Measurements from ENCODE around the gene LPP. TPM values are rescaled to one million over a fixed set of nuclear protein-coding genes. Genes with fewer than 3 reads are reported as not detected.

LPP gene
- total RNA-seq, 1 experiment from 2014 or later = 54.0 TPM

GRCh38 chr3:188458756-188459155 is 304.8 kb downstream of the LPP start:
- ATAC-seq (no peak), DNase-seq (ENCODE audit: low read depth, low spot score) (no peak)
- no peak for TF ChIP-seq YY1 (IDR thresholded peaks at IDR 0.05; ENCODE audit: extremely low read depth, insufficient replicate concordance, low read depth, low read length)
- TF ChIP-seq ZNF274 (IDR thresholded peaks at IDR 0.05; ENCODE audit: low read depth, low read length) = no peak
- no peak for TF ChIP-seq SP1 (IDR thresholded peaks at IDR 0.05; ENCODE audit: low read depth)
- TF ChIP-seq RAD21 (IDR thresholded peaks at IDR 0.05; ENCODE audit: low read depth) = no peak
- no peak for TF ChIP-seq TCF7L2 (IDR thresholded peaks at IDR 0.05; ENCODE audit: borderline replicate concordance, extremely low read depth, insufficient read depth, insufficient read length)
- TF ChIP-seq, protein P1, sequence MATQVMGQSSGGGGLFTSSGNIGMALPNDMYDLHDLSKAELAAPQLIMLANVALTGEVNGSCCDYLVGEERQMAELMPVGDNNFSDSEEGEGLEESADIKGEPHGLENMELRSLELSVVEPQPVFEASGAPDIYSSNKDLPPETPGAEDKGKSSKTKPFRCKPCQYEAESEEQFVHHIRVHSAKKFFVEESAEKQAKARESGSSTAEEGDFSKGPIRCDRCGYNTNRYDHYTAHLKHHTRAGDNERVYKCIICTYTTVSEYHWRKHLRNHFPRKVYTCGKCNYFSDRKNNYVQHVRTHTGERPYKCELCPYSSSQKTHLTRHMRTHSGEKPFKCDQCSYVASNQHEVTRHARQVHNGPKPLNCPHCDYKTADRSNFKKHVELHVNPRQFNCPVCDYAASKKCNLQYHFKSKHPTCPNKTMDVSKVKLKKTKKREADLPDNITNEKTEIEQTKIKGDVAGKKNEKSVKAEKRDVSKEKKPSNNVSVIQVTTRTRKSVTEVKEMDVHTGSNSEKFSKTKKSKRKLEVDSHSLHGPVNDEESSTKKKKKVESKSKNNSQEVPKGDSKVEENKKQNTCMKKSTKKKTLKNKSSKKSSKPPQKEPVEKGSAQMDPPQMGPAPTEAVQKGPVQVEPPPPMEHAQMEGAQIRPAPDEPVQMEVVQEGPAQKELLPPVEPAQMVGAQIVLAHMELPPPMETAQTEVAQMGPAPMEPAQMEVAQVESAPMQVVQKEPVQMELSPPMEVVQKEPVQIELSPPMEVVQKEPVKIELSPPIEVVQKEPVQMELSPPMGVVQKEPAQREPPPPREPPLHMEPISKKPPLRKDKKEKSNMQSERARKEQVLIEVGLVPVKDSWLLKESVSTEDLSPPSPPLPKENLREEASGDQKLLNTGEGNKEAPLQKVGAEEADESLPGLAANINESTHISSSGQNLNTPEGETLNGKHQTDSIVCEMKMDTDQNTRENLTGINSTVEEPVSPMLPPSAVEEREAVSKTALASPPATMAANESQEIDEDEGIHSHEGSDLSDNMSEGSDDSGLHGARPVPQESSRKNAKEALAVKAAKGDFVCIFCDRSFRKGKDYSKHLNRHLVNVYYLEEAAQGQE (IDR thresholded peaks at IDR 0.05; ENCODE audit: low read depth) = no peak
- no peak for TF ChIP-seq ZFX (IDR thresholded peaks at IDR 0.05)
- TF ChIP-seq ATF3 (IDR thresholded peaks at IDR 0.05) = no peak
- TF ChIP-seq, protein P2, sequence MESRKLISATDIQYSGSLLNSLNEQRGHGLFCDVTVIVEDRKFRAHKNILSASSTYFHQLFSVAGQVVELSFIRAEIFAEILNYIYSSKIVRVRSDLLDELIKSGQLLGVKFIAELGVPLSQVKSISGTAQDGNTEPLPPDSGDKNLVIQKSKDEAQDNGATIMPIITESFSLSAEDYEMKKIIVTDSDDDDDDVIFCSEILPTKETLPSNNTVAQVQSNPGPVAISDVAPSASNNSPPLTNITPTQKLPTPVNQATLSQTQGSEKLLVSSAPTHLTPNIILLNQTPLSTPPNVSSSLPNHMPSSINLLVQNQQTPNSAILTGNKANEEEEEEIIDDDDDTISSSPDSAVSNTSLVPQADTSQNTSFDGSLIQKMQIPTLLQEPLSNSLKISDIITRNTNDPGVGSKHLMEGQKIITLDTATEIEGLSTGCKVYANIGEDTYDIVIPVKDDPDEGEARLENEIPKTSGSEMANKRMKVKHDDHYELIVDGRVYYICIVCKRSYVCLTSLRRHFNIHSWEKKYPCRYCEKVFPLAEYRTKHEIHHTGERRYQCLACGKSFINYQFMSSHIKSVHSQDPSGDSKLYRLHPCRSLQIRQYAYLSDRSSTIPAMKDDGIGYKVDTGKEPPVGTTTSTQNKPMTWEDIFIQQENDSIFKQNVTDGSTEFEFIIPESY (IDR thresholded peaks at IDR 0.05; ENCODE audit: extremely low read depth, insufficient replicate concordance, low read length) = no peak
- TF ChIP-seq CEBPB (IDR thresholded peaks at IDR 0.05; ENCODE audit: low read depth) = no peak
- TF ChIP-seq POLR2A (IDR thresholded peaks at IDR 0.05; ENCODE audit: borderline replicate concordance, extremely low read depth, insufficient read depth, insufficient read length) = no peak
- intact Hi-C loops (cut with micrococcal nuclease) = no loop called here
- RAD21 ChIA-PET (ENCODE audit: low non-redundant PET in 1 of 2, low total read pairs in 2 of 2, uncharacterized antibody in 2 of 2, unreplicated experiment in 2 of 2) = no interaction called here
- H3K36me3 ChIP-seq (ENCODE audit: control insufficient read depth in 1 of 2, insufficient read depth in 2 of 2, low read length in 2 of 2) = no peaks in the 10 kb centered on the region
- no peak overlapping the region for H3K4me3 ChIP-seq (replicated peaks in 1 of 2; ENCODE audit: low read depth in 1 of 2, low read length in 2 of 2)
- H3K27me3 ChIP-seq (ENCODE audit: insufficient read depth, low read length) = no peaks in the 10 kb centered on the region
- no peaks in the 10 kb centered on the region for H4K20me1 ChIP-seq (ENCODE audit: insufficient read depth)
- CTCF ChIA-PET = no interaction called here
- POLR2A ChIA-PET = no interaction called here
- H3K4me2 ChIP-seq (ENCODE audit: low read length) = no peak overlapping the region
- H3K9me2 ChIP-seq (ENCODE audit: insufficient read depth) = no peaks in the 10 kb centered on the region
- no TSS peak for BruUV-seq (replicated peaks)
- H2AFZ ChIP-seq (ENCODE audit: low read depth, low read length, poor library complexity, severe bottlenecking) = no peak overlapping the region
- H3K27ac ChIP-seq (ENCODE audit: low read depth, low read length) = no peak overlapping the region
- no peaks in the 10 kb centered on the region for H3K9me3 ChIP-seq (ENCODE audit: control insufficient read depth in 1 of 2, insufficient read depth in 1 of 2, low read depth in 1 of 2, low read length in 2 of 2)
- H3K9ac ChIP-seq (ENCODE audit: low read length) = no peak overlapping the region
- no peaks in the 10 kb centered on the region for H3K4me1 ChIP-seq (ENCODE audit: control insufficient read depth in 1 of 2, insufficient read depth in 2 of 2, low read length in 2 of 2)
- no peaks in the 10 kb centered on the region for H3K79me2 ChIP-seq (ENCODE audit: insufficient read depth, low read length)
